ENCODE measurements around the gene NOC4L. TPM values are rescaled to one million over a fixed set of nuclear protein-coding genes. Genes with fewer than 3 reads are reported as not detected.

Gene NOC4L
- total and polyA plus RNA-seq, 2 of the 4 experiments (the other 2 are of a cell fraction), result 5.2 to 13.4 TPM

- intact Hi-C loops (cut with micrococcal nuclease), result no loop called here
- in situ Hi-C loops (cut with MboI; ENCODE audit: low sequenced_read_pairs), result no loop called here
- Histone ChIP-seq H2BK15ac (ENCODE audit: low read depth, low read length) (no peak overlapping the region), H3K18ac (ENCODE audit: low read depth, low read length) (no peak overlapping the region), H3K27ac (ENCODE audit: insufficient read depth, low read length) (no peak overlapping the region), H2AFZ (replicated peaks; ENCODE audit: low read length, poor library complexity) (no peak overlapping the region), H3K9ac (ENCODE audit: low read depth, low read length) (no peak overlapping the region), H3K79me1 (ENCODE audit: low read depth in 1 of 2, low read length in 2 of 2) (peaks cover 4 to 5% of the 10 kb centered on the region in 2 experiments; a peak in 3 of 4 replicates), H3K9me3 (ENCODE audit: control insufficient read depth, insufficient read depth, low read length) (no peaks in the 10 kb centered on the region), H3K4ac (ENCODE audit: low read depth, low read length) (no peak overlapping the region), H2AK5ac (ENCODE audit: low read depth, low read length) (no peak overlapping the region), H4K91ac (ENCODE audit: insufficient read depth, low read depth, low read length) (no peak overlapping the region), H3K56ac (ENCODE audit: extremely low read depth, insufficient read depth, low read length) (no peak overlapping the region), H3K27me3 (ENCODE audit: control insufficient read depth, insufficient read depth, low read length) (no peaks in the 10 kb centered on the region), H3K23ac (ENCODE audit: low read depth, low read length) (no peak overlapping the region), H4K5ac (ENCODE audit: low read depth, low read length) (no peak overlapping the region), H2BK5ac (ENCODE audit: low read depth, low read length, poor library complexity, severe bottlenecking) (no peak overlapping the region), H2BK20ac (ENCODE audit: low read depth, low read length) (no peak overlapping the region), H3K36me3 (ENCODE audit: control insufficient read depth, insufficient read depth, low read length) (peaks cover 36% of the 10 kb centered on the region), H3K4me1 (ENCODE audit: control insufficient read depth, insufficient read depth, low read length) (no peaks in the 10 kb centered on the region), H4K20me1 (ENCODE audit: insufficient read depth, low read length) (no peaks in the 10 kb centered on the region), H2AK9ac (replicated peaks; ENCODE audit: low read depth, low read length, poor library complexity) (no peak overlapping the region), H3K9me1 (ENCODE audit: insufficient read depth, low read length) (no peaks in the 10 kb centered on the region; the same call in 1 of the 2 replicates), H4K8ac (ENCODE audit: low read depth in 2 of 2, low read length in 2 of 2) (no peak overlapping the region), H3K4me2 (ENCODE audit: low read depth, low read length) (no peak overlapping the region), H3K14ac (replicated peaks; ENCODE audit: low read depth, low read length) (no peak overlapping the region), H3K4me3 (ENCODE audit: insufficient read depth, low read depth, low read length) (no peak overlapping the region), H2BK120ac (ENCODE audit: low read depth, low read length) (no peak overlapping the region)
- ATAC-seq (ENCODE audit: low read depth), result no peak
- no peak for DNase-seq
- POLR2A ChIA-PET (ENCODE audit: unreplicated experiment), result no interaction called here
- no TSS peak for BruUV-seq (replicated peaks)
- 94% methylated on average over 12 of the region's 19 CpGs; no CpG with 5 or more reads in 1 of the 2 experiments for WGBS, 2 experiments (ENCODE audit: extremely low coverage in 2 of 2, insufficient read length in 1 of 2)
- dilution Hi-C loops (cut with HindIII; ENCODE audit: low sequenced_read_pairs, unreplicated experiment), result no loop called here
- TF ChIP-seq CHD1 (IDR thresholded peaks at IDR 0.05; ENCODE audit: low read depth, low read length), result no peak
- no peak for TF ChIP-seq MAFK (IDR thresholded peaks at IDR 0.05; ENCODE audit: low read depth, low read length)
- no peak for TF ChIP-seq SMC3 (IDR thresholded peaks at IDR 0.05; ENCODE audit: low read depth, low read length)
- no peak for TF ChIP-seq MAZ (IDR thresholded peaks at IDR 0.05; ENCODE audit: borderline replicate concordance, low read depth, low read length)
- TF ChIP-seq POLR2A (IDR thresholded peaks at IDR 0.05; ENCODE audit: low read depth, low read length), result no peak
- TF ChIP-seq CTCF (conservative IDR thresholded peaks at IDR 0.05; ENCODE audit: low read depth, low read length), result no peak
- no peak for TF ChIP-seq RCOR1 (IDR thresholded peaks at IDR 0.05; ENCODE audit: insufficient replicate concordance, low read length)
- no peak for TF ChIP-seq CEBPB (IDR thresholded peaks at IDR 0.05; ENCODE audit: low read depth, low read length)
- TF ChIP-seq BHLHE40 (IDR thresholded peaks at IDR 0.05; ENCODE audit: low read depth, low read length), result no peak
- TF ChIP-seq MXI1 (IDR thresholded peaks at IDR 0.05; ENCODE audit: borderline replicate concordance, low read depth, low read length), result no peak
- TF ChIP-seq FOS (IDR thresholded peaks at IDR 0.05; ENCODE audit: low read depth, low read length), result no peak
- CTCF ChIA-PET, result no interaction called here
Measured at GRCh38 chr12:132111654-132112304, 32.5 kb upstream of the NOC4L start.
